ENCODE results near the gene DOK5.

DOK5 gene

GRCh38 chr20:54619682-54620081 is 144.3 kb downstream of the DOK5 start:
- H3K27me3 ChIP-seq (replicated peaks), result no peaks in the 10 kb centered on the region
- in situ Hi-C loops (cut with HindIII; ENCODE audit: low pct_ligation_motif_present, low sequenced_read_pairs), result no loop called here
- H3K27ac ChIP-seq, result no peak overlapping the region
- H3K4me3 ChIP-seq (ENCODE audit: low read depth, low read length), result no peak overlapping the region
- TF ChIP-seq CTCF (IDR thresholded peaks at IDR 0.05; ENCODE audit: low read depth, low read length, missing control alignments), result no peak
- H3K36me3 ChIP-seq (replicated peaks), result no peaks in the 10 kb centered on the region
- DNase-seq, result no peak

- DNase-seq, result no peak
- in situ Hi-C loops (cut with HindIII; ENCODE audit: low pct_ligation_motif_present, low sequenced_read_pairs), result no loop called here
- no peaks in the 10 kb centered on the region for H3K27me3 ChIP-seq (replicated peaks)
- TF ChIP-seq CTCF (IDR thresholded peaks at IDR 0.05; ENCODE audit: low read depth, low read length, missing control alignments), result no peak
- no peaks in the 10 kb centered on the region for H3K36me3 ChIP-seq (replicated peaks)
- no peak overlapping the region for H3K27ac ChIP-seq
- H3K4me3 ChIP-seq (ENCODE audit: low read depth, low read length), result no peak overlapping the region
Measured at GRCh38 chr20:54620611-54621010, 145.2 kb downstream of the DOK5 start.

GRCh38 chr20:54622333-54623295 is 147.2 kb downstream of the DOK5 start:
- Histone ChIP-seq H3K27me3 (replicated peaks) (no peaks in the 10 kb centered on the region), H3K36me3 (replicated peaks) (no peaks in the 10 kb centered on the region), H3K4me3 (ENCODE audit: low read depth, low read length) (no peak overlapping the region), H3K27ac (no peak overlapping the region)
- peak; percentile 4 for DNase-seq
- TF ChIP-seq CTCF (IDR thresholded peaks at IDR 0.05; ENCODE audit: low read depth, low read length, missing control alignments), result no peak
- in situ Hi-C loops (cut with HindIII; ENCODE audit: low pct_ligation_motif_present, low sequenced_read_pairs), result no loop called here

DNA sequence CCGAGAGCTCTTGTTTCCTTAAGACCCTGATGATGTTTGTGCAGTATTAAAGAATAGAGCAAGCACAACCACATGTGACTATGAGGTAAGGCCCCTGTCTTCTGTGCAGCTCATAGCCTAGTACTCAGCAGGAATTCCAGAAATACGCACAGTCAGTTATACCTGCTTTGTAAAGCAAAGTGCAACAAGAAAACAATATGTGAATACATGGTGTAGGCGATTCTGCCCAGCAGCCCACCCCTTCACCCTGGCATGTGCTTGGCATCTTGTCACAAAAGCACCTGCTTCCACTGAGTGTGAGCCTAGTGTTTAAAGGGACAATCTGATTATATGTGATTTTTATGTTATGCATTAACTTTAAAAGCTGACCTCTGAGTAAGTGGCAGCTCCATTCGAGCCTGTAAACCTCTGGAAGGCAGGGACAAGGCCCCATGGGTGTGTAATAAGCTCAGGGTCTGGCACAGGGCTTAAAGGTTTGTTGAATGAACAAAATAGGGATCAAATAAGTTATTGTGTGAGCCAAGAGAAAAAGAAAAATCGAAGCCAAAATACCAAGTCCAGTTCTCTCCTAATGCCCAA is 148.7 kb downstream of the DOK5 start:
- Histone ChIP-seq H3K4me3 (ENCODE audit: low read depth, low read length) (no peak overlapping the region), H3K36me3 (replicated peaks) (no peaks in the 10 kb centered on the region), H3K27ac (no peak overlapping the region), H3K27me3 (replicated peaks) (no peaks in the 10 kb centered on the region)
- TF ChIP-seq CTCF (IDR thresholded peaks at IDR 0.05; ENCODE audit: low read depth, low read length, missing control alignments), result no peak
- DNase-seq, result no peak
- in situ Hi-C loops (cut with HindIII; ENCODE audit: low pct_ligation_motif_present, low sequenced_read_pairs), result no loop called here

DNA sequence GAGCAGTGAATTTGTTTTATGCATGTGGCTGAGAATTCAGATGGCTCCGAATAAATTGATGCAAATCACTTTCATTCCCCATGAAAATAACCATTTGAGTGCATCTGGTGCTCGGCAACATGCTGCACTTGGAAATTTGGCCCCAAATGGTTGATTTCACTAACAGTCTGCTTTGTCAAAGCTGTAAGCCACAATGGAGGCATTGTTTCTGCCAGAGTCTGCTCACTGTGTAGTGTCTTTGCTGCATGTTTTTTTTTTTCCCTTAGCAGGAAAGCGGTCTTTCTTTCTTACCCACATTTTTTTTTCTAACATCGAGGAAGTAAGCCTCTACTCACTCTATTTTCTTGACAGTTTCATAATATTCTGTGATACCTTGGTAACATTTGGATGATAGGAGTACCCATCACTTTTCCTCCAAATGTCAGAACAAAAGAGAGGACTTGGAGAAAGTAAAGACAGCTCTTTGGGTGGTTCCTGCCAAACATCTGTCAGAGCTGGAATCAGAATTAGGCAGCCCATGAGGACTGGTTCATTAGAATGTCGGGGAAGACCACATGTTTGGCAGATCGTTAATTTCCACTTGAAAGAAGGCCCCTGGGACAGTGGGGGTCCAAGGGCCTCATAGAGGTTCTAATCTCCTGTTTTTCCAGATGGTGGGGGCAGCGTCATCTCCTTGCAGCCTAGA is 149.5 kb downstream of the DOK5 start:
- TF ChIP-seq CTCF (IDR thresholded peaks at IDR 0.05; ENCODE audit: low read depth, low read length, missing control alignments), result no peak
- no peaks in the 10 kb centered on the region for H3K36me3 ChIP-seq (replicated peaks)
- no peak overlapping the region for H3K4me3 ChIP-seq (ENCODE audit: low read depth, low read length)
- no peak overlapping the region for H3K27ac ChIP-seq
- in situ Hi-C loops (cut with HindIII; ENCODE audit: low pct_ligation_motif_present, low sequenced_read_pairs), result no loop called here
- DNase-seq, result no peak
- H3K27me3 ChIP-seq (replicated peaks), result no peaks in the 10 kb centered on the region

Measured in brain microvascular endothelial cell (primary cell).